A549 (cell line): ENCODE data around the gene TRABD2B. TPM values are rescaled to one million over a fixed set of nuclear protein-coding genes. Genes with fewer than 3 reads are reported as not detected.

Experiments used
- ATAC-seq, 2 experiments: fragments of 200-7000 bp in 1 of 2; fragments of >200 bp in 1 of 2; cut with Nextera tagmentation in 1 of 2; cut with Tn5 transposase in 1 of 2; 3 replicates each; pipeline versions ENCODE4 v1.8.0 to v1.9.1; 2018 to 2020; ENCODE audit warnings: mild to moderate bottlenecking in 1 of 2, moderate library complexity in 1 of 2
- CTCF ChIA-PET: fragments of 300-600 bp; sonication (Branson Sonifier 250); formaldehyde crosslinking; extraction: SDS; loops from one replicate; lab custom pipeline; 2021; ENCODE audit warnings: antibody characterized with exemption, inconsistent platforms; lab: Yijun Ruan, JAX
- POLR2A ChIA-PET: fragments of 350-600 bp; formaldehyde crosslinking; extraction: SDS; loops from one replicate; lab custom pipeline; 2021; ENCODE audit warnings: antibody characterized with exemption, inconsistent platforms; lab: Yijun Ruan, JAX
- DNase-seq, 2 experiments: peaks; one replicate each; pipeline versions ENCODE4 v3.0.0 to v3.0.0-alpha.2; 2011 to 2016; ENCODE audit warnings: low read depth in 1 of 2, low spot score in 1 of 2
- FAIRE-seq: peaks from 2 replicates; lab custom pipeline; 2011; peaks lifted over from hg19 to GRCh38; lab: Jason Lieb, UNC
- H3K27ac ChIP-seq, 2 experiments: fragments of >200 bp; sonication (Bioruptor Twin); formaldehyde crosslinking; 3 replicates each; pipeline ENCODE4 v1.5.1; 2016 to 2017
- H3K4me1 ChIP-seq: fragments of >200 bp; sonication (Bioruptor Twin); formaldehyde crosslinking; 3 replicates; pipeline ENCODE4 v1.6.1; 2016
- H3K4me2 ChIP-seq: fragments of >200 bp; sonication (Bioruptor Twin); formaldehyde crosslinking; 3 replicates; pipeline ENCODE4 v1.6.1; 2016
- H3K4me3 ChIP-seq: fragments of >200 bp; sonication (Bioruptor Twin); formaldehyde crosslinking; 3 replicates; pipeline ENCODE4 v1.5.1; 2016
- H3K9me3 ChIP-seq: fragments of >200 bp; sonication (Bioruptor Twin); formaldehyde crosslinking; 3 replicates; pipeline ENCODE4 v1.6.1; 2016
- ATOH8 ChIP-seq: fragments of 250-450 bp; sonication (Bioruptor Pico); IDR thresholded peaks from 2 replicates; pipeline ENCODE4 v1.5.0; 2020; ENCODE audit warnings: low read depth, mild to moderate bottlenecking, moderate library complexity
- BHLHE40 ChIP-seq: IDR thresholded peaks from 2 replicates; pipeline ENCODE4 v1.6.1; 2012; ENCODE audit warnings: low read depth, low read length, inconsistent platforms
- CTCF ChIP-seq: fragments of >200 bp; sonication (Bioruptor Twin); formaldehyde crosslinking; IDR thresholded peaks from 3 replicates; pipeline ENCODE4 v1.5.1; 2016
- E2F6 ChIP-seq: IDR thresholded peaks from 2 replicates; pipeline ENCODE4 v1.6.1; 2012; ENCODE audit warnings: low read depth, borderline replicate concordance
- EHF ChIP-seq: fragments of 250-450 bp; sonication (Bioruptor Pico); IDR thresholded peaks from 2 replicates; pipeline ENCODE4 v1.5.0; 2020; ENCODE audit warnings: mild to moderate bottlenecking
- EHMT2 ChIP-seq: fragments of 200-600 bp; sonication (generic); IDR thresholded peaks from 2 replicates; pipeline ENCODE4 v1.6.1; 2016; ENCODE audit warnings: antibody characterized with exemption, low read depth, mild to moderate bottlenecking, moderate library complexity
- EP300 ChIP-seq, 2 experiments: fragments of >200 bp; sonication (Bioruptor Twin); formaldehyde crosslinking; IDR thresholded peaks; 2 replicates in 1 of 2; 3 replicates in 1 of 2; pipeline ENCODE4 v1.6.1; 2016 to 2017
- HOXB5 ChIP-seq: fragments of 250-450 bp; sonication (Bioruptor Pico); IDR thresholded peaks from 2 replicates; pipeline ENCODE4 v1.5.0; 2020; ENCODE audit warnings: mild to moderate bottlenecking, moderate library complexity
- JUN ChIP-seq, 2 experiments: fragments of >200 bp; sonication (Bioruptor Twin); formaldehyde crosslinking; IDR thresholded peaks; 2 replicates in 1 of 2; 3 replicates in 1 of 2; pipeline ENCODE4 v1.6.1; 2016 to 2017
- KDM5A ChIP-seq: fragments of 200-600 bp; sonication (generic); IDR thresholded peaks from 2 replicates; pipeline ENCODE4 v1.6.1; 2016; ENCODE audit warnings: antibody characterized with exemption, mild to moderate bottlenecking
- MAZ ChIP-seq: fragments of 150-350 bp; IDR thresholded peaks from 2 replicates; pipeline ENCODE4 v1.6.1; 2014; ENCODE audit warnings: antibody characterized with exemption, low read depth, low read length, borderline replicate concordance
- PHF8 ChIP-seq: fragments of 200-600 bp; sonication (generic); IDR thresholded peaks from 2 replicates; pipeline ENCODE4 v1.6.1; 2016; ENCODE audit warnings: low read depth, mild to moderate bottlenecking, antibody characterized with exemption, moderate library complexity, borderline replicate concordance
- RCOR1 ChIP-seq: fragments of 150-350 bp; IDR thresholded peaks from 2 replicates; pipeline ENCODE4 v1.6.1; 2014; ENCODE audit warnings: antibody characterized with exemption, low read length, low read depth
- RFX5 ChIP-seq: fragments of 450-650 bp; IDR thresholded peaks from 2 replicates; pipeline ENCODE4 v1.7.1; 2014; ENCODE audit warnings: antibody characterized with exemption, mild to moderate bottlenecking, moderate library complexity
- WGBS: methylation state at CpG from one replicate; pipeline ENCODE4 v1.1.6; 2017; ENCODE audit errors: missing lambda C conversion rate; 5-methylcytosine and 5-hydroxymethylcytosine counted together
- polyA plus RNA-seq, 4 experiments: library from polyadenylated mRNA; depleted of rRNA in 3 of 4; stranded (reverse); fragments of >200 nt; fragmentation: RNase III in 1 of 4; extraction: RNeasy Plus Mini Kit Qiagen cat#74134 plus additional on column Dnase treatment in 1 of 4; gene quantifications; 2 replicates in 3 of 4; 3 replicates in 1 of 4; pipeline ENCODE4 v1.2.3, GENCODE V29; 2011 to 2017
- TF ChIP-seq, protein P1 (sequence below): fragments of >200 bp; sonication (Bioruptor Twin); formaldehyde crosslinking; IDR thresholded peaks from 2 replicates; pipeline ENCODE4 v1.6.1; 2016
- TF ChIP-seq, protein P2 (sequence below): fragments of 450-650 bp; IDR thresholded peaks from 2 replicates; pipeline ENCODE4 v1.6.1; 2014; ENCODE audit warnings: antibody characterized with exemption
- TF ChIP-seq, protein P3 (sequence below): IDR thresholded peaks from 2 replicates; pipeline ENCODE4 v1.6.1; 2012
- TF ChIP-seq, protein P4 (sequence below): fragments of 200-600 bp; sonication (generic); IDR thresholded peaks from 2 replicates; pipeline ENCODE4 v1.6.1; 2016; ENCODE audit warnings: antibody characterized with exemption, mild to moderate bottlenecking, moderate library complexity

The TRABD2B gene
- polyA plus RNA-seq, 2 of the 4 experiments (the other 2 are of a cell fraction) = 0.04 to 0.21 TPM

DNA sequence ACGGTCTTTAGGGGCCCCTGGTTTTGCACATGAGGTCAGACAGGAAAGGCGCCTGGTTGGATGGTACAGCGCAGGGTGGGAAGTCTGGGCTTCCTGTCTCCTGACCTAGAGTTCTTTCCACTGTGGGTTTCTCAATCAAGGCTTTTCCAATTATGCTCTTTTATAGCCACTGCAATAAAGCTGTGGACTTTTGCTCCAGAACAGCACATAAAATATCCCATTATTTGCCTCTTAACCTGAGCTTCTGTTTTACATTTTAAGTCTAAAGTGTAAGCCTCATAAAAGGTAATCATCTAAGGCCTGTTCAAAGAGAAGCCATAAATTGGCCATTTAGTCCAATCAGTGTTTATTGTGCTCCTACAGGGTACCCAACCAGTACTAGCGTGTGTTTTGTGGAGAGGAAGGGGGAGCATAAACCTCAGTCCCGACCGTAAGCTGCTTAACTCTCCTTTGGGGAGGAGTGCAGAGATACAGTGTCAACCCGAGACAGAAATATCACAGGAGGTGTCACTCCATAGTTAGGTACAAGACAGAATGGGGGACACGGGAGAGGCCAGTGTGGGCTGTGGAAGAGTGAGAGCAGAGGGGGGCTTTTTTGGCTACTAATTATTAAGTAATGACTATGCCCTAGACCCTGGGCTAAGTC lies 270.0 kb downstream of the TRABD2B start:
- no peaks in the 10 kb centered on the region for H3K9me3 ChIP-seq
- H3K4me2 ChIP-seq = no peak overlapping the region
- no peak overlapping the region for H3K27ac ChIP-seq
- ATAC-seq = no peak
- ChIA-PET CTCF (interaction anchor here (0.7 to 17.4 kb wide), 29 partner anchors 8 to 548 kb away, joined by 3 to 313 read pairs (median 4); partner anchors contain the start of genes FOXD2 and FOXE3), POLR2A (interaction anchor here (0.7 to 0.9 kb wide), 2 partner anchors 290 to 295 kb away, joined by 3 read pairs; no protein-coding TSS in a partner anchor)
- TF ChIP-seq RCOR1 (no peak), ATOH8 (CRISPR knock-in tag) (no peak), EHMT2 (no peak), CTCF (no peak), KDM5A (no peak), E2F6 (no peak), MAZ (no peak), HOXB5 (CRISPR knock-in tag) (no peak), JUN (IDR thresholded peaks at IDR 0.05) (no peak), RFX5 (no peak), PHF8 (no peak), EHF (no peak), BHLHE40 (no peak), EP300 (IDR thresholded peaks at IDR 0.05) (no peak)
- TF ChIP-seq, protein P1, sequence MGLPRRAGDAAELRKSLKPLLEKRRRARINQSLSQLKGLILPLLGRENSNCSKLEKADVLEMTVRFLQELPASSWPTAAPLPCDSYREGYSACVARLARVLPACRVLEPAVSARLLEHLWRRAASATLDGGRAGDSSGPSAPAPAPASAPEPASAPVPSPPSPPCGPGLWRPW = no peak
- TF ChIP-seq, protein P2, sequence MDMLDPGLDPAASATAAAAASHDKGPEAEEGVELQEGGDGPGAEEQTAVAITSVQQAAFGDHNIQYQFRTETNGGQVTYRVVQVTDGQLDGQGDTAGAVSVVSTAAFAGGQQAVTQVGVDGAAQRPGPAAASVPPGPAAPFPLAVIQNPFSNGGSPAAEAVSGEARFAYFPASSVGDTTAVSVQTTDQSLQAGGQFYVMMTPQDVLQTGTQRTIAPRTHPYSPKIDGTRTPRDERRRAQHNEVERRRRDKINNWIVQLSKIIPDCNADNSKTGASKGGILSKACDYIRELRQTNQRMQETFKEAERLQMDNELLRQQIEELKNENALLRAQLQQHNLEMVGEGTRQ = no peak
- TF ChIP-seq, protein P3, sequence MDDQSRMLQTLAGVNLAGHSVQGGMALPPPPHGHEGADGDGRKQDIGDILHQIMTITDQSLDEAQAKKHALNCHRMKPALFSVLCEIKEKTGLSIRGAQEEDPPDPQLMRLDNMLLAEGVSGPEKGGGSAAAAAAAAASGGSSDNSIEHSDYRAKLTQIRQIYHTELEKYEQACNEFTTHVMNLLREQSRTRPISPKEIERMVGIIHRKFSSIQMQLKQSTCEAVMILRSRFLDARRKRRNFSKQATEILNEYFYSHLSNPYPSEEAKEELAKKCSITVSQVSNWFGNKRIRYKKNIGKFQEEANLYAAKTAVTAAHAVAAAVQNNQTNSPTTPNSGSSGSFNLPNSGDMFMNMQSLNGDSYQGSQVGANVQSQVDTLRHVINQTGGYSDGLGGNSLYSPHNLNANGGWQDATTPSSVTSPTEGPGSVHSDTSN = no peak
- TF ChIP-seq, protein P4, sequence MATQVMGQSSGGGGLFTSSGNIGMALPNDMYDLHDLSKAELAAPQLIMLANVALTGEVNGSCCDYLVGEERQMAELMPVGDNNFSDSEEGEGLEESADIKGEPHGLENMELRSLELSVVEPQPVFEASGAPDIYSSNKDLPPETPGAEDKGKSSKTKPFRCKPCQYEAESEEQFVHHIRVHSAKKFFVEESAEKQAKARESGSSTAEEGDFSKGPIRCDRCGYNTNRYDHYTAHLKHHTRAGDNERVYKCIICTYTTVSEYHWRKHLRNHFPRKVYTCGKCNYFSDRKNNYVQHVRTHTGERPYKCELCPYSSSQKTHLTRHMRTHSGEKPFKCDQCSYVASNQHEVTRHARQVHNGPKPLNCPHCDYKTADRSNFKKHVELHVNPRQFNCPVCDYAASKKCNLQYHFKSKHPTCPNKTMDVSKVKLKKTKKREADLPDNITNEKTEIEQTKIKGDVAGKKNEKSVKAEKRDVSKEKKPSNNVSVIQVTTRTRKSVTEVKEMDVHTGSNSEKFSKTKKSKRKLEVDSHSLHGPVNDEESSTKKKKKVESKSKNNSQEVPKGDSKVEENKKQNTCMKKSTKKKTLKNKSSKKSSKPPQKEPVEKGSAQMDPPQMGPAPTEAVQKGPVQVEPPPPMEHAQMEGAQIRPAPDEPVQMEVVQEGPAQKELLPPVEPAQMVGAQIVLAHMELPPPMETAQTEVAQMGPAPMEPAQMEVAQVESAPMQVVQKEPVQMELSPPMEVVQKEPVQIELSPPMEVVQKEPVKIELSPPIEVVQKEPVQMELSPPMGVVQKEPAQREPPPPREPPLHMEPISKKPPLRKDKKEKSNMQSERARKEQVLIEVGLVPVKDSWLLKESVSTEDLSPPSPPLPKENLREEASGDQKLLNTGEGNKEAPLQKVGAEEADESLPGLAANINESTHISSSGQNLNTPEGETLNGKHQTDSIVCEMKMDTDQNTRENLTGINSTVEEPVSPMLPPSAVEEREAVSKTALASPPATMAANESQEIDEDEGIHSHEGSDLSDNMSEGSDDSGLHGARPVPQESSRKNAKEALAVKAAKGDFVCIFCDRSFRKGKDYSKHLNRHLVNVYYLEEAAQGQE = no peak
- no peak for DNase-seq
- no peak overlapping the region for H3K4me3 ChIP-seq
- H3K4me1 ChIP-seq = peaks cover 23% of the 10 kb centered on the region; the same call in 2 of the 3 replicates
- FAIRE-seq = no peak
- WGBS = 73% methylated on average over 8 of the region's 8 CpGs
